Kasumi-1 (cell line): ENCODE data around the gene ACOT11.
A peak's percentile ranks its signal among the peaks of the same experiment; 100 is the strongest.

Experiments used
- DNase-seq, 2 experiments: peaks; one replicate each; lab custom pipeline; 2025; lab: John Stamatoyannopoulos, UW

The ACOT11 gene

GRCh38 chr1:54645806-54646676, 98.0 kb downstream of the ACOT11 start:
- DNase-seq, result no peak

DNA sequence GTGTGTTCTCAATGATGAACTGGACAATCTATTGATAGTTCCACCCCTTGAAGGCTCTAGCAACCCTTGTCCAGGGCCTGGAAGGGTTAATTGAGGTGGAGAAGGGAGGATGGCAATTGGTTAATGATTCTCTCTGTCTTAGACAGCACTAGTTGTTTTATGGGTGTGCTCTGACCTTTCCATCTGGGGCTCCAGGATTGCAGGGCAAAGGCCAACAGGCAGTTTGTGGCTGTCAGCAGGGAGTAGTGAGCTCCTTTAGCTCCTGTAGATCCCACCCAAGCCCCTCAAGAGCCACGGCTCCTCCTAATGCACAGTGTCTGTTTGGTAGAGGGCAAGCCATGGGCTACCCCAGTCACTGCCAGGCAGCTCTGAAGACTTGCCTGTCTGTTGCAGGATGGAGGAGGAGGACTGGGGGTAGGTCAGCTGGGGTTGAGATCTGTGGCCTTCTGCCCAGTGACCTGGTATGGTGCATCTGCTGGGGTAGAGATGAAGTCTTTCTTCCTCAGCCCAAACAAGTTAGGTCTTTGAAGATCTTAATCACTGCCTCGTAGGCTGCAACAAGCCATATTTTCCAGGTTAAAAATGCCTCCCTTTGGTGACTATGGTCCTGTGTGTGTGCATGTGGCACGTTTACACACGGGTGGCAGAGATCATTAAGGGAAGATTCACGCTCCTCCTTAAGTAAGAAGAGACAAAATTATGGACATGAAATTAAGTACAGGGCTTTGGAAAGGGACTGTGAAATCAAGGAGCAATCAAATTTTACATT, 101.3 kb downstream of the ACOT11 start:
- no peak for DNase-seq

- DNase-seq, result no peak
Measured at GRCh38 chr1:54649921-54650320, 101.9 kb downstream of the ACOT11 start.

- DNase-seq, result no peak
Measured at GRCh38 chr1:54650417-54650816, 102.4 kb downstream of the ACOT11 start.

GRCh38 chr1:54651608-54652007, 103.6 kb downstream of the ACOT11 start:
- DNase-seq, result no peak

GRCh38 chr1:54652168-54652567, 104.1 kb downstream of the ACOT11 start:
- peak; percentile 84 to 88 for DNase-seq

DNA sequence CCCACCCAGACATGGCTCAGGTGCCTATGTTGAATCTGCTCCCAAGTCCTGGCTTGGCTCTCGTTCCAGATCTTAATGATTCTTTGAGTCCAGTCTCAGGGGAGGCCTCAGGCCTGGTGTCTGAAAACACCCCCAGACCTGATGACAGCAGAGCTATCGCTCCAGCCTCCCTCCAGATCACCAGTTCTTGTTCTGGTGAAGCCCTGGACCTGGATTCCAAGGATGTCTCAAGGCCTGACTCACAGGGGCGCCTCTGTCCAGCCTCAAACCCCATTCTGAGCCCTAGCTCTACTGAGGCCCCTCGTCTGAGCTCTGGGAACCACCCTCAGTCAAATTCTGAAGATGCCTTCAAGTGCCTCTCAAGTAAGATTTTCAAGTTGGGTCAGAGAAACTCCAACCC, 105.0 kb downstream of the ACOT11 start:
- DNase-seq, result no peak

- no peak for DNase-seq
Measured at GRCh38 chr1:54658164-54658913, 110.3 kb downstream of the ACOT11 start.
